Activated T-helper 17 cell treated with anti-CD3 and anti-CD28 coated beads, Interleukin-2, amount 50 U/mL, for 72 hours (primary cell): ENCODE data around the gene CTDSP1. TPM values are rescaled to one million over a fixed set of nuclear protein-coding genes. Genes with fewer than 3 reads are reported as not detected.

ENCODE experiments used
- ATAC-seq: fragments of 150-1000 bp; cut with Tn5 transposase; replicated peaks from 2 replicates; pipeline ENCODE4 v1.10.0; 2021; ENCODE audit warnings: mild to moderate bottlenecking, moderate library complexity
- H3K27ac Mint-ChIP-seq: one replicate; pipeline ENCODE4 v1.8.0; 2022; ENCODE audit warnings: mixed read lengths
- H3K27me3 Mint-ChIP-seq: one replicate; pipeline ENCODE4 v1.8.0; 2022; ENCODE audit warnings: mixed read lengths
- H3K36me3 Mint-ChIP-seq: one replicate; pipeline ENCODE4 v1.8.0; 2022; ENCODE audit warnings: low read depth, mild to moderate bottlenecking, mixed read lengths
- H3K4me1 Mint-ChIP-seq: one replicate; pipeline ENCODE4 v1.8.0; 2022; ENCODE audit warnings: mixed read lengths
- H3K4me3 Mint-ChIP-seq: one replicate; pipeline ENCODE4 v1.8.0; 2022; ENCODE audit warnings: mild to moderate bottlenecking, mixed read lengths
- H3K9me3 Mint-ChIP-seq: one replicate; pipeline ENCODE4 v1.8.0; 2022; ENCODE audit warnings: mixed read lengths
- total RNA-seq, 2 donors: library from RNA; stranded (reverse); gene quantifications; one replicate each; pipeline ENCODE4 v1.2.3, GENCODE V29; 2022

The CTDSP1 gene
- total RNA-seq, 2 donors from 2014 or later = 126 to 197 TPM

GRCh38 chr2:218370410-218371063 is 29.1 kb upstream of the CTDSP1 start:
- no peaks in the 10 kb centered on the region for H3K36me3 Mint-ChIP-seq
- no peak for ATAC-seq

GRCh38 chr2:218371983-218372350 is 27.7 kb upstream of the CTDSP1 start:
- no peak overlapping the region for H3K27ac Mint-ChIP-seq
- no peaks in the 10 kb centered on the region for H3K36me3 Mint-ChIP-seq

More at GRCh38 chr2:218370410-218371063, 29.1 kb upstream of the CTDSP1 start:
- Mint-ChIP-seq H3K9me3 (no peaks in the 10 kb centered on the region), H3K4me3 (no peak overlapping the region), H3K27me3 (no peaks in the 10 kb centered on the region), H3K27ac (no peak overlapping the region), H3K4me1 (peaks cover 7% of the 10 kb centered on the region)

GRCh38 chr2:218374795-218375194 is 24.9 kb upstream of the CTDSP1 start:
- no peak for ATAC-seq
- no peaks in the 10 kb centered on the region for H3K36me3 Mint-ChIP-seq
- no peaks in the 10 kb centered on the region for H3K27me3 Mint-ChIP-seq
- H3K9me3 Mint-ChIP-seq = no peaks in the 10 kb centered on the region
- no peak overlapping the region for H3K4me3 Mint-ChIP-seq
- H3K27ac Mint-ChIP-seq = no peak overlapping the region
- peaks cover 5% of the 10 kb centered on the region for H3K4me1 Mint-ChIP-seq

More at GRCh38 chr2:218371983-218372350, 27.7 kb upstream of the CTDSP1 start:
- no peaks in the 10 kb centered on the region for H3K9me3 Mint-ChIP-seq
- H3K4me3 Mint-ChIP-seq = no peak overlapping the region
- H3K4me1 Mint-ChIP-seq = peaks cover 7% of the 10 kb centered on the region
- ATAC-seq = no peak
- no peaks in the 10 kb centered on the region for H3K27me3 Mint-ChIP-seq

- no peak overlapping the region for H3K4me3 Mint-ChIP-seq
- peaks cover 1% of the 10 kb centered on the region for H3K4me1 Mint-ChIP-seq
- H3K9me3 Mint-ChIP-seq = no peaks in the 10 kb centered on the region
- no peaks in the 10 kb centered on the region for H3K36me3 Mint-ChIP-seq
- no peak for ATAC-seq
- no peak overlapping the region for H3K27ac Mint-ChIP-seq
- H3K27me3 Mint-ChIP-seq = no peaks in the 10 kb centered on the region
These were observed 24.5 kb upstream of the CTDSP1 start for GRCh38 chr2:218375212-218375611.

DNA sequence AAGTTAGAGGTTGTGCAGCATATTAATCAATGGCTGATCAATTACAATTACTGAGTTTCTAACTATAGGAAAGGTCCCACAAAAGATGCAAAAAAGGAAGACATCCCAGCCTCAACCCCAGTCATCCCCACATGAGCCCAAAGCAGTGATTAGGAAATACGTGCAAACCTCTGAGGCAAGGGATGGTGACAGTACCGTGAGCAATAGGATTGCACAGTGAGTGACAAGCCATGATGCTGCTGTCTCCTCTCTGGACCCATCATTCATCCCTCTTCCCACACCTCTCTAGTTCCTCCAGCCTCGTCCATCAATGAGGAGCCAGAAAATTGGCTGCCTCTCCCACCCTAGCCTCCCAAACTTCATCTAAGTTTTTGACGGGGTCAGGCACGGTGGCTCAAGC is 21.6 kb upstream of the CTDSP1 start:
- Mint-ChIP-seq H3K9me3 (no peaks in the 10 kb centered on the region), H3K27ac (no peak overlapping the region), H3K36me3 (no peaks in the 10 kb centered on the region), H3K27me3 (no peaks in the 10 kb centered on the region), H3K4me1 (no peaks in the 10 kb centered on the region), H3K4me3 (no peak overlapping the region)
- ATAC-seq = no peak

DNA sequence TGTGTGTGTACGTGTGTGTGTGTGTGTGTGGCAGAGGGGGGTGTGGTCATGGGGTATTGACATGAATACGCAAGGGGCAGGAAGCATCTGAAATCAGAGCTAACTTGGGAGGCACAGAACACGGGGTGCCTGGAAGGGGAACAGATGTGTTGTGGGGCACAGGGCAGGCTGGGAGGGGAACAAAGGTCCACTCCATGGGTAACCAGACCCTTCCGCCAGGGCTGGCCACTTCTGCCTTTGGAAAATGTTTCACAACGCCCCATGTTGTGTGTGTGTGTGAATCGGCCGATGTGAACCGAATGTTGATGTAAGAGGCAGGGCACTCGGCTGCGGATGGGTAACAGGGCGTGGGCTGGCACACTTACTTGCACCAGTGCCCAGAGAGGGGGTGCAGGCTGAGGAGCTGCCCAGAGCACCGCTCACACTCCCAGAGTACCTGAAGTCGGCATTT is 17.7 kb upstream of the CTDSP1 start, which contains the start of gene SLC11A1:
Gene SLC11A1, plus strand, starts transcription at position 358 of the 451 bp plus-strand sequence. CDS start 96 bp downstream, outside the sequence.
- H3K9me3 Mint-ChIP-seq = no peaks in the 10 kb centered on the region
- ATAC-seq = no peak
- no peaks in the 10 kb centered on the region for H3K4me1 Mint-ChIP-seq
- H3K27ac Mint-ChIP-seq = no peak within 1 kb of the TSS
- H3K27me3 Mint-ChIP-seq = no peaks in the 10 kb centered on the region
- no peak within 1 kb of the TSS for H3K4me3 Mint-ChIP-seq
- H3K36me3 Mint-ChIP-seq = no peaks in the 10 kb centered on the region

DNA sequence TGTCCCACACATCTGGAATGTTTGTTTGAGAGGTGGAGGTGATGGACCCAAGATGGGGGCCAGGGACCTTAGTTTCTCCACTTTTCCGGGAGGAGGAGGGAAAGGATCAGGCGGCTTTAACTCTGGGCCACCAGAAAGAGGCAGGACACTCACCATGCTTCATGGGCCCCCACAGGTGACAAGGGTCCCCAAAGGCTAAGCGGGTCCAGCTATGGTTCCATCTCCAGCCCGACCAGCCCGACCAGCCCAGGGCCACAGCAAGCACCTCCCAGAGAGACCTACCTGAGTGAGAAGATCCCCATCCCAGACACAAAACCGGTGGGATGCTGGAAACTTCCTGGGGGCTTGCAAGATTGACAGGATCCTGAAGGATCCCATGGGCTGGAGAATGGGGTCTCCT is 16.9 kb upstream of the CTDSP1 start:
- Mint-ChIP-seq H3K27ac (no peak overlapping the region), H3K27me3 (peaks cover 3% of the 10 kb centered on the region), H3K9me3 (no peaks in the 10 kb centered on the region), H3K4me1 (peaks cover 3% of the 10 kb centered on the region), H3K36me3 (no peaks in the 10 kb centered on the region), H3K4me3 (no peak overlapping the region)
- ATAC-seq = no peak

DNA sequence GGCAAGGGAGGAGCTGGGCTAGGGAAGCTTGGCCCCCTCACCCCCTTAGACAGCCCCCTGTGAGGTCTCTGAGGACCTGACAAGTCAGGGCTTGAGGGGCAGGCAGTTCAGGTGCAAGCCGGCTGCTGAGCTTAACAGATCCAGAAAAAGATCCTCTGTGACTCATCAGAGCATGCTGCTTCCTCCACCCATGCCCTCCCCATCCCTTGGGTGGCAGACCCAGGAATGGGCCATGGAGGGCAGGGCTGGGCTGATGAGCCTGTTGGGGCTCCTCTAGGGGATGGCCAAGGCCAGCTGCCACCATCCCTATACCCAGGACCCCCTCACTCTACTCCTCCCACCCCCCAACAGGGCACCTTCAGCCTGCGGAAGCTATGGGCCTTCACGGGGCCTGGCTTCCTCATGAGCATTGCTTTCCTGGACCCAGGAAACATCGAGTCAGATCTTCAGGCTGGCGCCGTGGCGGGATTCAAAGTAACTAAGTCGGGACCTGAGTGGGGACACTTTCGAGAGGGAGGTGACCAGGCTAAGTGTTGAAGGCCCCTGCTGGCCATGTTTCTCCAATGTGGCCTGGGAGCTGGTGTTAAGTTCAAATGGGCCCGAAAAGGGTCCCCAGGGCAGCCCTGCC is 15.7 kb upstream of the CTDSP1 start:
- no peak overlapping the region for H3K27ac Mint-ChIP-seq
- no peak for ATAC-seq
- H3K4me1 Mint-ChIP-seq = peaks cover 3% of the 10 kb centered on the region
- no peaks in the 10 kb centered on the region for H3K9me3 Mint-ChIP-seq
- H3K36me3 Mint-ChIP-seq = no peaks in the 10 kb centered on the region
- peaks cover 3% of the 10 kb centered on the region for H3K27me3 Mint-ChIP-seq
- H3K4me3 Mint-ChIP-seq = no peak overlapping the region

DNA sequence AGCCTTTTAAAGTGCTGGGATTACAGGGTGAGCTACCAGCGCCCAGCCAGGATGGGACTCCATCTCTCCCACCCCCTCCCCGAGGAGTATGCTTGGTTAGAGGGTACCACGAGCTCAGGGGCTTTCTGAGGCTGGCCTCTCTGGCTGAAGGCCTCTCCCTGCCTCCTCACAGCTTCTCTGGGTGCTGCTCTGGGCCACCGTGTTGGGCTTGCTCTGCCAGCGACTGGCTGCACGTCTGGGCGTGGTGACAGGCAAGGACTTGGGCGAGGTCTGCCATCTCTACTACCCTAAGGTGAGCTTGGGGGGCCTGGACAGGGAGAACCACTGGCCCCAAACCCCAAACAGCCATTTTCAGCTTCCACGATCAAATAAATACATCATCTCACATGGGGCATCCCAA is 14.7 kb upstream of the CTDSP1 start:
- peaks cover 3% of the 10 kb centered on the region for H3K27me3 Mint-ChIP-seq
- H3K4me1 Mint-ChIP-seq = peaks cover 3% of the 10 kb centered on the region
- no peak for ATAC-seq
- H3K9me3 Mint-ChIP-seq = no peaks in the 10 kb centered on the region
- no peak overlapping the region for H3K27ac Mint-ChIP-seq
- no peaks in the 10 kb centered on the region for H3K36me3 Mint-ChIP-seq
- no peak overlapping the region for H3K4me3 Mint-ChIP-seq

DNA sequence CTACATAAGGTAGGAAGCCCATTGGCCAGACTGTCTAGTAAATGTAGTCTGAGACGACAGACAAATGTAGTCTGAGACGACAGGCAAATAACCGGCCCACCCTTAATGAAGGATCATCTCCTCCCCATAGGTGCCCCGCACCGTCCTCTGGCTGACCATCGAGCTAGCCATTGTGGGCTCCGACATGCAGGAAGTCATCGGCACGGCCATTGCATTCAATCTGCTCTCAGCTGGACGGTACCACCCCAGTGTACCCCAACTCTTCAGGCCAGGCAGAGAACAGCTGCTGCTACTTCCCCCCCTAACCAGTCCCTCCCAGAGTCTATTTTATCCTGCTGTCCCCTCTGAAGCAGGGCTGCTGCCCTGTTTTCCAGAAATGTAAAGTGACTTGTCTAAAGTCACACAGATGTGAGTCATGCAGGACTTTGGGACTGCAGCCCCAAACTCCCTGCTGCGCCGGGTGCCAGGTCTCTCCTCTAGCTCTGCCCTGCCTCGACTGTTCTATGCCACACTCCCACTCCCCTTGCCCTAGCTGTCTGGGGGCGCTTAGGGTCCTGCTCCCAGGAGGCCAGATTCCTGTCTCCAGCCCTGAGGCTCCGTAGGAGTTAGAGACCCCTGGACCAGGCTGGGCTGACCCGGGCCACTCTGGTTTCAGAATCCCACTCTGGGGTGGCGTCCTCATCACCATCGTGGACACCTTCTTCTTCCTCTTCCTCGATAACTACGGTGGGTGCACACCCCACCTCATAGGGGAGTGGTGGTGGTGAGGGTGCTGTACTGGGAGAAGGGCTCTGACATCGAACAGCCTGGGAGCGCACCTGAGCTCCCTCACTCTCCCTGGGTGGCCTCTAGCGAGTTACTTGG is 12.9 kb upstream of the CTDSP1 start:
- no peak for ATAC-seq
- no peak overlapping the region for H3K27ac Mint-ChIP-seq
- peaks cover 3% of the 10 kb centered on the region for H3K4me1 Mint-ChIP-seq
- H3K27me3 Mint-ChIP-seq = peaks cover 3% of the 10 kb centered on the region
- H3K36me3 Mint-ChIP-seq = no peaks in the 10 kb centered on the region
- H3K9me3 Mint-ChIP-seq = no peaks in the 10 kb centered on the region
- no peak overlapping the region for H3K4me3 Mint-ChIP-seq

DNA sequence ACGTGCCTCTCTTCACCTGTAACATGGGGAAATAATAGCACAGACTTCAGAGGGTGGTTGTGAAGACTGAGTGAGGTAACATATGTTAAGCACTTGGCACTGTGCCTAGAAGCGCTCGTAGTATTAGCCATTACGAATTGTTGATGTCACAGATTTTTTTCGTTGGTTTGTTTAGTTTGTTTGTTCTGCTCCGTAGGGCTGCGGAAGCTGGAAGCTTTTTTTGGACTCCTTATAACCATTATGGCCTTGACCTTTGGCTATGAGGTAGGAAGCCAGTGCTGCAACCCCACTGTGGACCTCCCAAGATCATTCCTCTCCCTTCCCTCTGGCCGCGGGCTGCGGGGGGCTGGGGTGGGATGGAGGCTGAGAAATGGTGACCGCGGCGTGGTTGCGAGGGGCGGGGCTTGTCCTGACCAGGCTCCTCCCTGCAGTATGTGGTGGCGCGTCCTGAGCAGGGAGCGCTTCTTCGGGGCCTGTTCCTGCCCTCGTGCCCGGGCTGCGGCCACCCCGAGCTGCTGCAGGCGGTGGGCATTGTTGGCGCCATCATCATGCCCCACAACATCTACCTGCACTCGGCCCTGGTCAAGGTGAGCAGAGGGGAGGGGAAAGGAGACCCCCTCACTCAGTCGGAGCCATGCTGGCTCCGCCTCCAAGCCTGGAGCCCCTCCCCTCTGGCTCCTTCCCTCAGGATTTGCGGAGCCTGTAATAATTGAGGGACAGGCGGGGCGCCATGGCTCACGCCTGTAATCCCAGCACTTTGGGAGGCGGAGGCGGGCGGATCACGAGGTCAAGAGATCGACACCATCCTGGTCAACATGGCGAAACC is 12.1 kb upstream of the CTDSP1 start:
- no peaks in the 10 kb centered on the region for H3K36me3 Mint-ChIP-seq
- no peak for ATAC-seq
- no peak overlapping the region for H3K27ac Mint-ChIP-seq
- no peak overlapping the region for H3K4me3 Mint-ChIP-seq
- H3K4me1 Mint-ChIP-seq = peaks cover 3% of the 10 kb centered on the region
- no peaks in the 10 kb centered on the region for H3K9me3 Mint-ChIP-seq
- peaks cover 3% of the 10 kb centered on the region for H3K27me3 Mint-ChIP-seq

DNA sequence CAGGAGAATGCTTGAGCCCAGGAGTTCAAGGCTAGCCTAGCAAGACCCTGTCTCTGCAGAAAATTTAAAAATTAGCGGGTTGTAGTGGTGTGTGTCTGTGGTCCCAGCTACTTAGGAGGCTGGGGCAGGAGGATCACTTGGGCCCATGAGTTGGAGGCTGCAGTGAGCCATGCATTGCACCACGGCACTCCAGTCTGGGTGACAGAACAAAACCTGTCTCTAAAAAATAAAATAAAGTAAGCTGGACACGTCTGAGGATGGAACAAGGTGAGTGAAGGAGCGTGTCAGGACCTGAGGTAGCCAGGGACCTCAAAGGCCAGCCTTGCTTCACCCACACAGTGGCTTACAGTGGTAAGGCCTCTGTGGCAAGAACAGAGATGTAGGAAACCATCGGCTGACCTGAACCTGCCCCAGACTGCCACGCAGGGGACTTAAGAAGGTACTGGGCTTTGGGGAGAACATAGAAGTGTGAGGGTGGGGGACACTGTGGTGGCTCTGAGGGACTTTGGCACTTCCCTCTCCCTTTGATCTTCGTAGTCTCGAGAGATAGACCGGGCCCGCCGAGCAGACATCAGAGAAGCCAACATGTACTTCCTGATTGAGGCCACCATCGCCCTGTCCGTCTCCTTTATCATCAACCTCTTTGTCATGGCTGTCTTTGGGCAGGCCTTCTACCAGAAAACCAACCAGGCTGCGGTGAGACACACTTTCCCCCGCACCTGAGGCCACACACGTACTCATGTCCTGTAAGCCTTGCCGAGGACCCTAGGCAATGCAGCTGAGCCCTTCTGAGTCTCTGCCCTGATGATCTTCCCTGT is 10.1 kb upstream of the CTDSP1 start:
- H3K4me1 Mint-ChIP-seq = peaks cover 3% of the 10 kb centered on the region
- H3K27me3 Mint-ChIP-seq = peaks cover 3% of the 10 kb centered on the region
- no peaks in the 10 kb centered on the region for H3K36me3 Mint-ChIP-seq
- ATAC-seq = no peak
- H3K9me3 Mint-ChIP-seq = no peaks in the 10 kb centered on the region
- no peak overlapping the region for H3K4me3 Mint-ChIP-seq
- H3K27ac Mint-ChIP-seq = no peak overlapping the region

- H3K36me3 Mint-ChIP-seq = peaks cover 2% of the 10 kb centered on the region
- H3K27ac Mint-ChIP-seq = no peak overlapping the region
- no peak for ATAC-seq
- H3K4me1 Mint-ChIP-seq = peaks cover 3% of the 10 kb centered on the region
- H3K4me3 Mint-ChIP-seq = no peak overlapping the region
- peaks cover 3% of the 10 kb centered on the region for H3K27me3 Mint-ChIP-seq
- H3K9me3 Mint-ChIP-seq = no peaks in the 10 kb centered on the region
These were observed 8.5 kb upstream of the CTDSP1 start for GRCh38 chr2:218391202-218391601.
